Measurements from ENCODE around the gene B3GLCT.

The B3GLCT gene

DNA sequence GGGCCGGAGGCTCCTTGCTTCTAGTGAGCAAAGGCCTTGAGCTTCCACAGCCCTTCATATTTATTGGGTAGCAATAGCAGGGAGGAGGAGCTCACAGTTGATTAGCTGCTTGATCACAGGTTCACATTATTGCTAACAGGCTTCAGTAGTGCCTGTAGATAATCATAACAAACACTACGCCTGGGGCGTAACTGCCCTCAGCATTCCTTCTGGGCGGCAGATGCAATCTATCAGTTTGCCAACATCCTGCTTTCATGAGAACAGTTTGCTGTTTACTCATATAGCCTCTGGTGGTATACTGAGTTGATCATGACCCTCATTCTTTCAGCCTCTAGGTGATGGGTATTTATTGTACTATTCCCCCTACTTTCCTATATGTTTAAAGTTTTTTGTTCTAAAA is 149.4 kb downstream of the B3GLCT start:
- Histone ChIP-seq H2AFZ (no peak overlapping the region), H3K4me3 (ENCODE audit: low read depth, low read length) (no peak overlapping the region), H3K9ac (no peak overlapping the region), H3K36me3 (ENCODE audit: control insufficient read depth, insufficient read depth, low read length) (no peaks in the 10 kb centered on the region), H3K27me3 (ENCODE audit: control insufficient read depth, insufficient read depth, low read length) (no peaks in the 10 kb centered on the region), H3K4me2 (ENCODE audit: low read length) (no peak overlapping the region), H3K27ac (no peak overlapping the region), H3K4me1 (no peaks in the 10 kb centered on the region), H3K79me2 (no peaks in the 10 kb centered on the region), H3K9me3 (ENCODE audit: control insufficient read depth, low read length) (no peaks in the 10 kb centered on the region)
- TF ChIP-seq, protein P1, sequence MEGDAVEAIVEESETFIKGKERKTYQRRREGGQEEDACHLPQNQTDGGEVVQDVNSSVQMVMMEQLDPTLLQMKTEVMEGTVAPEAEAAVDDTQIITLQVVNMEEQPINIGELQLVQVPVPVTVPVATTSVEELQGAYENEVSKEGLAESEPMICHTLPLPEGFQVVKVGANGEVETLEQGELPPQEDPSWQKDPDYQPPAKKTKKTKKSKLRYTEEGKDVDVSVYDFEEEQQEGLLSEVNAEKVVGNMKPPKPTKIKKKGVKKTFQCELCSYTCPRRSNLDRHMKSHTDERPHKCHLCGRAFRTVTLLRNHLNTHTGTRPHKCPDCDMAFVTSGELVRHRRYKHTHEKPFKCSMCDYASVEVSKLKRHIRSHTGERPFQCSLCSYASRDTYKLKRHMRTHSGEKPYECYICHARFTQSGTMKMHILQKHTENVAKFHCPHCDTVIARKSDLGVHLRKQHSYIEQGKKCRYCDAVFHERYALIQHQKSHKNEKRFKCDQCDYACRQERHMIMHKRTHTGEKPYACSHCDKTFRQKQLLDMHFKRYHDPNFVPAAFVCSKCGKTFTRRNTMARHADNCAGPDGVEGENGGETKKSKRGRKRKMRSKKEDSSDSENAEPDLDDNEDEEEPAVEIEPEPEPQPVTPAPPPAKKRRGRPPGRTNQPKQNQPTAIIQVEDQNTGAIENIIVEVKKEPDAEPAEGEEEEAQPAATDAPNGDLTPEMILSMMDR (IDR thresholded peaks at IDR 0.05) = no peak

DNA sequence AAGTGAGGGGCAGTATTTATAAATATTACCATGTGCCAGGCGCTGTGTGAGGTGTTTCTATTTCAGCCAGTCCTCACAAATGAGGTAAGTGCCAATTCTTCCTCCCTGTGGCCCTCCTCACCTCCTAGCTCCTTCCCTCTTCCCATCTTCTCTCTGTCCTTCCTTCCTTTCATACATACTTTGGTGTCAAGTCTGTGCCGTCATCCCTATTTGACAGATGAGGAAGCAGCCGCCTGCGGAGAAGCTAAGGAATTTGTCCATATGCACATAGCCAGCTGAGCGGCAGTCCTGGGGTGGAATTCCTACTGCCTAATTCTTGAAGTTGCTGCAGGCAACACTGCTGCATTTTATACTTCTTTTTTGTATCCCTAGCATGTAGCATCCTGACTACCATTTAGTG is 150.8 kb downstream of the B3GLCT start:
- TF ChIP-seq, protein P1 (IDR thresholded peaks at IDR 0.05) = no peak
- Histone ChIP-seq H3K4me1 (no peaks in the 10 kb centered on the region), H3K4me2 (ENCODE audit: low read length) (no peak overlapping the region), H3K27ac (no peak overlapping the region), H3K9me3 (ENCODE audit: control insufficient read depth, low read length) (no peaks in the 10 kb centered on the region), H3K27me3 (ENCODE audit: control insufficient read depth, insufficient read depth, low read length) (no peaks in the 10 kb centered on the region), H3K36me3 (ENCODE audit: control insufficient read depth, insufficient read depth, low read length) (no peaks in the 10 kb centered on the region), H3K9ac (no peak overlapping the region), H3K4me3 (ENCODE audit: low read depth, low read length) (no peak overlapping the region), H3K79me2 (no peaks in the 10 kb centered on the region), H2AFZ (no peak overlapping the region)

DNA sequence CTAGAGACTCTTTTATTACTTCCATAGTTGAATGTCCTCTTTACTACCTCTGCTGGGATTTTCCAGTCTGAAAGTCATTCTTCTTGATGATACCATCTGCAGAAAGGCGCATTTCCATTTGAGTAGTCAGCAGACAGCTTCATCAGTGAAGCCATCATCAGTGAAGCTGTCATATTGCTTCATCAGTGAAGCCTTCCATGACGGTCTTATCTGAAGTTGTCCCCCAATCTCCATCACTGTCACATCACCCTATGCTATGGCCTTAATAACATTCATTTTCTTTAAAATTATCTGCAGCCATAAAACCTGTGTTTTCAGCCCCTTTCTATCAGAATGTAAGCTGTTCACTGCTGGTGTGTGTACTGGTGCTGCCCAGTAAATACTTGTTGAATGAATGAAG is 151.6 kb downstream of the B3GLCT start:
- no peak overlapping the region for H2AFZ ChIP-seq
- TF ChIP-seq, protein P1 (IDR thresholded peaks at IDR 0.05) = no peak
- H3K9ac ChIP-seq = no peak overlapping the region
- no peak overlapping the region for H3K4me3 ChIP-seq (ENCODE audit: low read depth, low read length)
- H3K79me2 ChIP-seq = no peaks in the 10 kb centered on the region
- no peaks in the 10 kb centered on the region for H3K27me3 ChIP-seq (ENCODE audit: control insufficient read depth, insufficient read depth, low read length)
- H3K27ac ChIP-seq = no peak overlapping the region
- H3K4me1 ChIP-seq = no peaks in the 10 kb centered on the region
- no peaks in the 10 kb centered on the region for H3K36me3 ChIP-seq (ENCODE audit: control insufficient read depth, insufficient read depth, low read length)
- H3K9me3 ChIP-seq (ENCODE audit: control insufficient read depth, low read length) = no peaks in the 10 kb centered on the region
- H3K4me2 ChIP-seq (ENCODE audit: low read length) = peak overlapping the region; percentile 18

DNA sequence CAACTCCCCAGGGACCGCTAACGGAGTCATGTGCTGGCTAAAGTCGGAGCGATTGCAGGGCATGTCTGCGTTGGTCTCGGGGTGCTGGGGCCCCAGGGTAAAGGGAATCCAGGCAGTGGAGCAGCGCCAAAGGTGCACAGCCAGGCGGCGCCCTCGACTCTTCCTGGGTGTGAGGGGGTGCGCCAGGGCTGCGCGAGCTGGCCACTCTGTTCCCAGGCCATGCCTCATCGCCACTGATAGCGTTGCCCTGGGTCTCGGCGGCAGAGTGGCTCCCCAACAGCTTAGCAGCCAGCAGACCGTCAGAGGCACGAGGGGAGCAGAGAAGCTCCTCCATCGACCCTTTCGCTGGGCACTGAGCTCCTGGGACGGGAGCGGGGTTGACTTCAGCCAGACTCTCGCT is 152.7 kb downstream of the B3GLCT start:
- Histone ChIP-seq H3K79me2 (no peaks in the 10 kb centered on the region), H3K4me1 (no peaks in the 10 kb centered on the region), H3K4me3 (ENCODE audit: low read depth, low read length) (no peak overlapping the region), H3K27ac (no peak overlapping the region), H3K9ac (no peak overlapping the region), H3K27me3 (ENCODE audit: control insufficient read depth, insufficient read depth, low read length) (no peaks in the 10 kb centered on the region), H3K4me2 (ENCODE audit: low read length) (no peak overlapping the region), H3K9me3 (ENCODE audit: control insufficient read depth, low read length) (no peaks in the 10 kb centered on the region), H2AFZ (no peak overlapping the region), H3K36me3 (ENCODE audit: control insufficient read depth, insufficient read depth, low read length) (no peaks in the 10 kb centered on the region)
- TF ChIP-seq, protein P1 (IDR thresholded peaks at IDR 0.05) = no peak

DNA sequence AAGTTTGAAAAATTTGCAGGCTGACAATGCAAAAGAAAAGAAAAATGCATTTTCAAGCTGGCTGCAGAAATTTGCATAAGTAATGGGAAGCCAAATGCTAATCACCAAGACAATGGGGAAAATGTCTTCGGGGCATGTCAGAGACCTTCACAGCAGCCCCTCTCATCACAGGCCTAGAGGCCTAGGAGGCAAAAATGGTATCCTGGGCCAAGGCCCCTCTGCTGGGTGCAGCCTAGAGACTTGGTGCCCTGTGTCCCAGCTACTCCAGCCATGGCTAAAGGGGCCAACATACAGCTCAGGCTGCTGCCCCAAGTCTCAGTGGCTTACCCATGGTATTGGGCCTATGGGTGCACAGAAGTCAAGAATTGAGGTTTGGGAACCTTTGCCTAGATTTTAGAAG is 155.2 kb downstream of the B3GLCT start:
- H3K36me3 ChIP-seq (ENCODE audit: control insufficient read depth, insufficient read depth, low read length) = no peaks in the 10 kb centered on the region
- H3K4me2 ChIP-seq (ENCODE audit: low read length) = no peak overlapping the region
- no peak overlapping the region for H2AFZ ChIP-seq
- TF ChIP-seq, protein P1 (IDR thresholded peaks at IDR 0.05) = no peak
- no peak overlapping the region for H3K9ac ChIP-seq
- no peaks in the 10 kb centered on the region for H3K9me3 ChIP-seq (ENCODE audit: control insufficient read depth, low read length)
- no peaks in the 10 kb centered on the region for H3K4me1 ChIP-seq
- no peaks in the 10 kb centered on the region for H3K79me2 ChIP-seq
- no peak overlapping the region for H3K4me3 ChIP-seq (ENCODE audit: low read depth, low read length)
- no peak overlapping the region for H3K27ac ChIP-seq
- H3K27me3 ChIP-seq (ENCODE audit: control insufficient read depth, insufficient read depth, low read length) = no peaks in the 10 kb centered on the region

Data from parathyroid adenoma (tissue), 2 donors.